Measurements from ENCODE around the gene RLBP1.

DNA sequence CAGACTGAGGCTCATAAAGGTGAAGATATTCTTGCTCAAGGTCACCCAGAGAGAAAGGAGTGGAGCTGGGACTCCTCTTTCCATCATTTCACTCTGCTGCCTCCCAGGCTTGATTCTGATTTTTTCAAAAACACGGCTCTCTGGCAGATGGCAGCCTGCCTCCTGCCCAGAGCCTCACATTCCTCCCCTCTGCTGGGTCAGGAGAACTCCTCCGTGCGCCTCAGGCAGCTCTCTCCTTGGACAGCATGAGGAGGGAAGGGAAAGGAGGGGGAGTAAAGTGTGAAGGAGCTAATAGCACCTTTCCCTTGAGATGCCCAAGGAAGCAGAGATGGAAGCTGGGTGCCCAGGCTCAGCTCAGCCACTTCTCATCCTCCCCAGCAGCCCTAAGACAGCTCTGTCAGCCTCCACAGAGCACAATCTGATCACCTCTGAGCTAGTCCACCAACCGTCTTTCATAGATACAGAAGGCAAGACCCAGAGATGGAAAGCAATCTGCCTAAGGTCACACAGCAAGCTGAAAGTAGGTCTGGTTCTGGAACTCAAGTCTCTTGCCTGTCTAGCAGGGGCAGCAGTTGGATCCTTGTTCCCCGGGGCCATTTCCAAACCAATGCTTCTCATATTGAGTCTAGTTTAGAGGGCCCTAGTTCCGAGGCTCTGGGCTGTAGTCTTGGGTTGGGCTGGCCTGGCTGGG is 3.5 kb downstream of the RLBP1 start:
- no peak for TF ChIP-seq JUNB (IDR thresholded peaks at IDR 0.05; ENCODE audit: unreplicated experiment)
- TF ChIP-seq, protein P1, sequence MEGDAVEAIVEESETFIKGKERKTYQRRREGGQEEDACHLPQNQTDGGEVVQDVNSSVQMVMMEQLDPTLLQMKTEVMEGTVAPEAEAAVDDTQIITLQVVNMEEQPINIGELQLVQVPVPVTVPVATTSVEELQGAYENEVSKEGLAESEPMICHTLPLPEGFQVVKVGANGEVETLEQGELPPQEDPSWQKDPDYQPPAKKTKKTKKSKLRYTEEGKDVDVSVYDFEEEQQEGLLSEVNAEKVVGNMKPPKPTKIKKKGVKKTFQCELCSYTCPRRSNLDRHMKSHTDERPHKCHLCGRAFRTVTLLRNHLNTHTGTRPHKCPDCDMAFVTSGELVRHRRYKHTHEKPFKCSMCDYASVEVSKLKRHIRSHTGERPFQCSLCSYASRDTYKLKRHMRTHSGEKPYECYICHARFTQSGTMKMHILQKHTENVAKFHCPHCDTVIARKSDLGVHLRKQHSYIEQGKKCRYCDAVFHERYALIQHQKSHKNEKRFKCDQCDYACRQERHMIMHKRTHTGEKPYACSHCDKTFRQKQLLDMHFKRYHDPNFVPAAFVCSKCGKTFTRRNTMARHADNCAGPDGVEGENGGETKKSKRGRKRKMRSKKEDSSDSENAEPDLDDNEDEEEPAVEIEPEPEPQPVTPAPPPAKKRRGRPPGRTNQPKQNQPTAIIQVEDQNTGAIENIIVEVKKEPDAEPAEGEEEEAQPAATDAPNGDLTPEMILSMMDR (conservative IDR thresholded peaks at IDR 0.05; ENCODE audit: low read depth in 2 of 2), result no peak
- no peak for TF ChIP-seq EZH2 (IDR thresholded peaks at IDR 0.05; ENCODE audit: low read depth, unreplicated experiment)
- TF ChIP-seq, protein P2, sequence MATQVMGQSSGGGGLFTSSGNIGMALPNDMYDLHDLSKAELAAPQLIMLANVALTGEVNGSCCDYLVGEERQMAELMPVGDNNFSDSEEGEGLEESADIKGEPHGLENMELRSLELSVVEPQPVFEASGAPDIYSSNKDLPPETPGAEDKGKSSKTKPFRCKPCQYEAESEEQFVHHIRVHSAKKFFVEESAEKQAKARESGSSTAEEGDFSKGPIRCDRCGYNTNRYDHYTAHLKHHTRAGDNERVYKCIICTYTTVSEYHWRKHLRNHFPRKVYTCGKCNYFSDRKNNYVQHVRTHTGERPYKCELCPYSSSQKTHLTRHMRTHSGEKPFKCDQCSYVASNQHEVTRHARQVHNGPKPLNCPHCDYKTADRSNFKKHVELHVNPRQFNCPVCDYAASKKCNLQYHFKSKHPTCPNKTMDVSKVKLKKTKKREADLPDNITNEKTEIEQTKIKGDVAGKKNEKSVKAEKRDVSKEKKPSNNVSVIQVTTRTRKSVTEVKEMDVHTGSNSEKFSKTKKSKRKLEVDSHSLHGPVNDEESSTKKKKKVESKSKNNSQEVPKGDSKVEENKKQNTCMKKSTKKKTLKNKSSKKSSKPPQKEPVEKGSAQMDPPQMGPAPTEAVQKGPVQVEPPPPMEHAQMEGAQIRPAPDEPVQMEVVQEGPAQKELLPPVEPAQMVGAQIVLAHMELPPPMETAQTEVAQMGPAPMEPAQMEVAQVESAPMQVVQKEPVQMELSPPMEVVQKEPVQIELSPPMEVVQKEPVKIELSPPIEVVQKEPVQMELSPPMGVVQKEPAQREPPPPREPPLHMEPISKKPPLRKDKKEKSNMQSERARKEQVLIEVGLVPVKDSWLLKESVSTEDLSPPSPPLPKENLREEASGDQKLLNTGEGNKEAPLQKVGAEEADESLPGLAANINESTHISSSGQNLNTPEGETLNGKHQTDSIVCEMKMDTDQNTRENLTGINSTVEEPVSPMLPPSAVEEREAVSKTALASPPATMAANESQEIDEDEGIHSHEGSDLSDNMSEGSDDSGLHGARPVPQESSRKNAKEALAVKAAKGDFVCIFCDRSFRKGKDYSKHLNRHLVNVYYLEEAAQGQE (IDR thresholded peaks at IDR 0.05; ENCODE audit: unreplicated experiment), result no peak
- no peak for TF ChIP-seq CREB1 (CRISPR knock-in tag; IDR thresholded peaks at IDR 0.05; ENCODE audit: low read depth)
